ENCODE results near the gene GNG4.

GRCh38 chr1:235571482-235571881, 78.1 kb downstream of the GNG4 start:
- TF ChIP-seq CTCF (IDR thresholded peaks at IDR 0.05; ENCODE audit: insufficient read depth, low read depth, low read length) (no peak), EZH2 (IDR thresholded peaks at IDR 0.05; ENCODE audit: insufficient read depth, low read length) (no peak)

All from astrocyte (in vitro differentiated cells and primary cell).